ENCODE results near the gene HOXD4. TPM values are rescaled to one million over a fixed set of nuclear protein-coding genes. Genes with fewer than 3 reads are reported as not detected.

HOXD4 gene
- total RNA-seq, 4 donors from 2014 or later: 1.5 to 20.7 (median 6.4) TPM

DNA sequence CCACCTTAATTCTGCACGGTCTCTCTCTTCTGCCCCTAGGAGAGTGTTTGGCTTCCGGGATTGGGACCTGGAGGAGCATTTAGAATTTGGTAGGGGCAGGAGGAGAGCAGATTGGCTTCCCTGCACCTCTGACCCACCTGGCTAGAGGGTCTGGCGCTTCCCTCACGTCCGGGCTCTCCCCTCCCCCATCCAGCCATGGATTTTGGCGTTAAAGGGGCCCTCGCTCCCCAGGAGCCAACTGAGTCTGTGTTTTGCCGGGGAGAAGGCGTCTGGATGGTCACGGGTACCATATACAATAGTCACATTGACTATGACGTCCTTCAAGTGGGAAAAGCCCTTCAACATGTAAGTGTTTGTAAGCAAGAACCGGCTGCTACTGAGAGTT lies 12.3 kb downstream of the HOXD4 start:
- TF ChIP-seq, protein P1, sequence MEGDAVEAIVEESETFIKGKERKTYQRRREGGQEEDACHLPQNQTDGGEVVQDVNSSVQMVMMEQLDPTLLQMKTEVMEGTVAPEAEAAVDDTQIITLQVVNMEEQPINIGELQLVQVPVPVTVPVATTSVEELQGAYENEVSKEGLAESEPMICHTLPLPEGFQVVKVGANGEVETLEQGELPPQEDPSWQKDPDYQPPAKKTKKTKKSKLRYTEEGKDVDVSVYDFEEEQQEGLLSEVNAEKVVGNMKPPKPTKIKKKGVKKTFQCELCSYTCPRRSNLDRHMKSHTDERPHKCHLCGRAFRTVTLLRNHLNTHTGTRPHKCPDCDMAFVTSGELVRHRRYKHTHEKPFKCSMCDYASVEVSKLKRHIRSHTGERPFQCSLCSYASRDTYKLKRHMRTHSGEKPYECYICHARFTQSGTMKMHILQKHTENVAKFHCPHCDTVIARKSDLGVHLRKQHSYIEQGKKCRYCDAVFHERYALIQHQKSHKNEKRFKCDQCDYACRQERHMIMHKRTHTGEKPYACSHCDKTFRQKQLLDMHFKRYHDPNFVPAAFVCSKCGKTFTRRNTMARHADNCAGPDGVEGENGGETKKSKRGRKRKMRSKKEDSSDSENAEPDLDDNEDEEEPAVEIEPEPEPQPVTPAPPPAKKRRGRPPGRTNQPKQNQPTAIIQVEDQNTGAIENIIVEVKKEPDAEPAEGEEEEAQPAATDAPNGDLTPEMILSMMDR (IDR thresholded peaks at IDR 0.05; ENCODE audit: low read depth): no peak

DNA sequence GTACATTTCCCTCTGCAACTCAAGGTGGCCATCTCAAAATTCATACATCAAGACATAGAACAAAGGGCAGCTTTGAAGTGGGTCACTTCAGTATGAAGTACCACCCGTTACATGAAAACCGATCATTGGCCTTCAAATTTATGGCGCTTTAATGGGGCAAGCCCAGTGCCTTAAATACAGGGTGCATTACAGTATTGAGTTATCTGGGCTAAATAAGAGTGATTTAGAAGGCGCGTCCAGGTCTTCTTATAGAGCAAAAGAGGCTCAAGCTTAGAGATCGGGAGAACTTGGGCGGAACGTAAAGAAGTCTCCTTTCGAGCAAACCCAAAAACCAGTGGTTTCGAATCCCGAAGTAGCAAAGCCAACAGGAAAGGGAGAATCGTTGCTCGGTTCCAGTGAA lies 12.9 kb downstream of the HOXD4 start:
- TF ChIP-seq, protein P1 (IDR thresholded peaks at IDR 0.05; ENCODE audit: low read depth): no peak

DNA sequence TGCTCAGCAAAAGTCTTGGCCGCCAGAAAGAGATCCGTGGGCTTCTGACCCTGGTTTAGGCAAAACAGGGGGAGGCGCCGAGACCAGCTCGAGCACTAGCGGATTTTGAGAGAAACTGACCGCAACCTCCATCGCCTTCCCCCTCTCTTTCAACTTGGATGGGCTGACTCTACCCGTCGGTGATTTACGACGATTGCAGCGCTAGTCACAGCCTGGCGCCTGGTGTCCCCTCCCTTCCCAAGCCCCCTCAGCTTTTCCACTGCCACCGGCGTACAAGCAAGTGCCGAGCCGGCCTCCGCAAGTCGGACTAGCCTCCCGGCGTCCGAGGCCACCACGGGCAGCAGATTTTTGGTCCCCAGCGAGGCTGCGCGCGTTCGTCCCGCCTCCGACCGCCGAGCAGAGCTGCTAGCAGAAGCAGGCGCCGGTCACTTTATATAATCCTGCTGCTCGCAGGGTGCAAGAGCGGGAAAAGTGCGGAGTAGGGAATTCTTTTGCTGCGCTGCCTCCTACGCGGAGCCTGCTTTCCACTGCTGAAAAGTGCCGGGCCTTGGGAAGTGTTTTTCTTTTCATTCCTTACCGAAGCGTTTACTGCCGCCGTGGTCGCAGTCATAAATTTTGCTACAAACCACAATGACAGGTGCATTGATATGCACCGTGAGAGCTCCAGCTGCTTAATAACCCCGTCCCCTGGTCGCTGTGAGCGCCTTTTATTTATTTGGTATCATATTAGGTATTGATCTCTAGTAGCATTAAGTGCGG lies 13.4 kb downstream of the HOXD4 start:
- TF ChIP-seq, protein P1 (IDR thresholded peaks at IDR 0.05; ENCODE audit: low read depth): no peak

DNA sequence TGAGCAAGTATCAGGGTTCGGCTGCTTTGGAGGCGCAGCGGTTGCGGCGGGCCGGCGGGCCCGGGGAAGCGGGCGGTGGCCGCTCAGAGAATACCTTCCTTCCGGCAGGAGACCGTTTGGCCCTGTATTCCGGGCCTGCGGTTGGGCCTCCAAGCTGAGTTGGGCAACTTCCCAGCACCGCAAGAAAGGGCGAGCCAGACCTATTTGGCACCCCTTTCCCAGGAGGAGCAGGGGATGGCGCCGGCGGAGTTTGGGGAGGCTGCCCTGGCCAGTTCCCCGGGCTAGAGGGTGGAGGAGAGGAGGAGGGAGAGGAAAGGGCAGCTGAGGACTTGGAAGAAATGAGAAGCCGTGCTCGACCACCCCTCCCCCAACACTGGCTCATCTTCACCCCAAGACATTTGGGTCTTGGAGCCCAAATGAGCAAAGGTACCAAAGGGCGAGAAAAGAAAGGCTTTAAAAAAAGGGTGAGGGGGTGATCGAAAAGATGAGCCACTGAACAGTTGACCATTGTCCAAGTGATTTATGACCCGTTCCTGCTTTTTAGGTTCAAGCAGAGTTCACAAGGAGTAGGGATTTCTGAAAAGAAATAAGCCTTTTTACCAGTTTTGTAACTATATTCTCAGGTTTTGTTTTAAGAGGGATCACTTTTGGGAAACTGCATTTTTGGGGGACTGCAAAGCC lies 14.2 kb downstream of the HOXD4 start:
- TF ChIP-seq, protein P1 (IDR thresholded peaks at IDR 0.05; ENCODE audit: low read depth): no peak

DNA sequence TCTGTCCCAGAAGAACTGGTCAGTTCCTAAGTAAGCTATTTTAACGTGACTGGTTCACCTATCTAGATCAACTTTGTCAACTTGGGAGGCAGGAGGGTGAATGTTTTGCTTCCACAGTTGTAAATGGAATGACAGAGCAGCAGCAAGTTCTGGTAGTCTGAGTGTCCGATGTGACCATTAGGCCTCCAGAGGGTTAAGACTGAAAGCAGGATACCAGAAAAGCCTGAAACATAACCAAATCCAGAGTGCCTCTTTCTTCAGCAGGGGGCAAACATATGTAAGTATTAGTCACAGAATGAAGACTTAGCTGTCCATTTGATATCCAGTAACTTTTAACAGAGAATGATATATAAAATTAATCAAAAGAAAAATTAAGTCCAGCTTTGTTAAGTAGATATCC lies 14.9 kb downstream of the HOXD4 start:
- TF ChIP-seq, protein P1 (IDR thresholded peaks at IDR 0.05; ENCODE audit: low read depth): no peak

- TF ChIP-seq, protein P1 (IDR thresholded peaks at IDR 0.05; ENCODE audit: low read depth): no peak
Measured at GRCh38 chr2:176167398-176167797, 16.0 kb downstream of the HOXD4 start.

DNA sequence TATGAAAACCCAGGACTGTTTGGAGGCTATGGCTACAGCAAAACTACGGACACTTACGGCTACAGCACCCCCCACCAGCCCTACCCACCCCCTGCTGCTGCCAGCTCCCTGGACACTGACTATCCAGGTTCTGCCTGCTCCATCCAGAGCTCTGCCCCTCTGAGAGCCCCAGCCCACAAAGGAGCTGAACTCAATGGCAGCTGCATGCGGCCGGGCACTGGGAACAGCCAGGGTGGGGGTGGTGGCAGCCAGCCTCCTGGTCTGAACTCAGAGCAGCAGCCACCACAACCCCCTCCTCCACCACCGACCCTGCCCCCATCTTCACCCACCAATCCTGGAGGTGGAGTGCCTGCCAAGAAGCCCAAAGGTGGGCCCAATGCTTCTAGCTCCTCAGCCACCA lies 17.8 kb downstream of the HOXD4 start:
- TF ChIP-seq, protein P1 (IDR thresholded peaks at IDR 0.05; ENCODE audit: low read depth): no peak

Measured in subcutaneous adipose tissue (tissue), 4 donors.